GM15510 (cell line): Measurements from ENCODE around the gene ZDHHC22.
A peak's percentile ranks its signal among the peaks of the same experiment; 100 is the strongest.

ENCODE experiments used
- POLR2A ChIP-seq: IDR thresholded peaks from 3 replicates; pipeline ENCODE4 v1.6.1; 2011; ENCODE audit warnings: borderline replicate concordance; ENCODE audit not compliant: insufficient read length; ENCODE audit errors: extremely low read depth

Gene ZDHHC22

GRCh38 chr14:77106666-77107065 lies 34.9 kb downstream of the ZDHHC22 start:
- no peak for TF ChIP-seq POLR2A

DNA sequence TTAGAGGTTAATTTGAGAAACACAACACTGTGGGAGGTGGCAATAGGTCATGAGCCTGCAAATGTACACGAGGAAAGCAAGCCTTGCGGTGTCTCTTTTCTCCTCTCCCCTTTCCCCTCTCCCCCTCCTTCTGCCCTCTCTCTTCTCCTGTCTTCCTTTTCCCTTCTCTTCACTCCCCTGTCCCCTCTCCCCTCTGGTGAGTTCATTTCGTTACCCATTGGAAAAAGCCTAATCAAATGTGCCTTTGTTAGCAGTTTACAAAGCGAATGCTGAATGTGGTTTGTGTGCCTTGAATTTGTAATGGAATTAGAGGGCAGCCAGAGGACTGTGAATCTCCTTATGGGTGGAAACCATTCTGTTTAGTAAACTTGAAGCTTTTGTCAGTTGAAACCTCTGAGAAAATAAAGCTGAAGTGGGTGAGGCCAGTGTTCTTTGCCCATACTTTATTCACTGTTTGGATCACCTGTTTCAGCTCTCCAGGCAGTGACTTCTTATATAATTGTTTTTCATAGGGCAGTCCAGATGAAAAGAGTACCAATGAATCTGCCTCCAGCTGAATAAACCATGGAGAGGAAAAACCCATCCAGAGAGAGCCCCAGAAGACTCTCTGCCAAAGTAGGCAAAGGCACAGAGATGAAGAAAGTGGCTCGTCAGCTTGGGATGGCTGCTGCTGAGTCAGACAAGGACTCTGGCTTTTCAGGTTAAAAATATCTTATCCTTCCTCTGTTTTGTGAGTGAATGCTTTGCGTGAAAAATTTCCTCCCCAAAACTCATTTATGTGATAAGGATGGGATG lies 36.2 kb downstream of the ZDHHC22 start:
- TF ChIP-seq POLR2A, result no peak

DNA sequence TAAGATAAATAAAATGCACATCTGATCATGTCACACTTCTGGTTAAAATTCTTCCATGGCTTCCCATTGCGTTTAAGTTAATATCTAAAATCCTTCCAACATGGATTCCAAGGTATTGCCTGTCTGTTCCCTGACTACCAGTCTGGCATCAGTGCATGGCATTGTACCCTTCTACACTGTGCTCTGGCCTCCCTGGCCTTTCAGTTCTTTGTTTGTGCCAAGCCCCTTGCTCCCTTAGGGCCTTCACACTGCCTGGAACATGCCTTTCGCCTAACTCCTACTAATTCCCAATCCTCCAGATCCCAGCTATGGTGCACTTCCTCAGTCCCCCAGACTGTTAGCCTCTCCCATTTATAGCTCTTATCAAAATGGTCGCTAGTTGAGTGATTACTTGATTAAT lies 37.2 kb downstream of the ZDHHC22 start:
- no peak for TF ChIP-seq POLR2A

DNA sequence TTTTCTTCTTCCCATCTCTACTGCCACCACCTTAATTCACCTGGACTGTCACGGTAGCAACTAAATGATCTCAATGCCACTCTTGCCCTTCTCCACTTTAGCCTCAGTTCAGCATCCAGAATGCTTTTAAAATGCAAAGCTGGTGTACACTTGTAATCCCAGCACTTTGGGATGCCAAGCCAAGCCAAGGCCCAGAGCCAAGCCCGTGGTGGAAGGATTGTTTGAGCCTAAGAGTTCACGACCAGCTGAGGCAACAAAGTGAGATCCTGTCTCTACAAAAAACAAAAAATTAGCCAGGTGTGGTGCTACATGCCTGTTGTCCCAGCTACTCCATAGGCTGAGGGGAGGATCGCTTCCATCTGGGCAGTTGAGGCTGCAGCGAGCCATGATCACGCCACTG lies 37.6 kb downstream of the ZDHHC22 start:
- no peak for TF ChIP-seq POLR2A

DNA sequence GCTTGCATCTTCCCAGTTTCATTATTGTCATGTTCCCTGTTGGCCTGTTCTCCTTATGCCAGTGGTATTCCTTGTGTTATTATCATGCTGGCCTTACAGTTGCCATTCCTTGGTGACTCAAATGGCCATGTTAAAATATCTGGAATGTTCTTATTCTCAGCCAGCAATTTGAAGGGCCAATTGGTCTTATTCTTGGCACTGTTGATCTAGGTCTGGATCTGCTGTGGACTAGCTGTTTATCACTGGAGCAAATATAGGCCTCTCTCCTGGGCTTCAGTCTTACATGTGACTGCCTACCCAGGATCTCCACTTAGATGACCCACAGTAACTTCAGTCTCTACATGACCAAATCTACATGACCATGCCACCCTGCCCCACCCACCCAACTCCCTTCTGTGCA lies 38.1 kb downstream of the ZDHHC22 start:
- no peak for TF ChIP-seq POLR2A

DNA sequence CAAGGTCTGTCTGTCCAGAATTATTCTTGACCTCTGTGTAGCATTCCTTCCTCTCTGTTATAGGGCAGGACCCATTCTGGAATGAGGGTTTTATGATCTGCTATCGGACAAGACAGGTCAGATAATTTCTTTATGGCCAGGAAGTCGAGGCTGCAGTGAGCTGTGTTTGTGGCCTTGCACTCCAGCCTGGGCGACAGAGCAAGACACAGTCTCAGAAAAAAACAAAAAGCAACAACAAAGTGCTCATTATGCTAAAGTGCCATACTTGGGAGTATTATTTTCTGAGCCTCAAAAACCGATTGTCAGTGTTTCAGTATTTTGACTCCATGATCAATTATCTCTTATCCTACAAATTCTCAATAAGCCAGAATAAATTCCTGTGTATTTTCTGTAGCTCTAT lies 39.4 kb downstream of the ZDHHC22 start:
- no peak for TF ChIP-seq POLR2A

- TF ChIP-seq POLR2A, result no peak
Observed at GRCh38 chr14:77100961-77101360, 40.6 kb downstream of the ZDHHC22 start.

DNA sequence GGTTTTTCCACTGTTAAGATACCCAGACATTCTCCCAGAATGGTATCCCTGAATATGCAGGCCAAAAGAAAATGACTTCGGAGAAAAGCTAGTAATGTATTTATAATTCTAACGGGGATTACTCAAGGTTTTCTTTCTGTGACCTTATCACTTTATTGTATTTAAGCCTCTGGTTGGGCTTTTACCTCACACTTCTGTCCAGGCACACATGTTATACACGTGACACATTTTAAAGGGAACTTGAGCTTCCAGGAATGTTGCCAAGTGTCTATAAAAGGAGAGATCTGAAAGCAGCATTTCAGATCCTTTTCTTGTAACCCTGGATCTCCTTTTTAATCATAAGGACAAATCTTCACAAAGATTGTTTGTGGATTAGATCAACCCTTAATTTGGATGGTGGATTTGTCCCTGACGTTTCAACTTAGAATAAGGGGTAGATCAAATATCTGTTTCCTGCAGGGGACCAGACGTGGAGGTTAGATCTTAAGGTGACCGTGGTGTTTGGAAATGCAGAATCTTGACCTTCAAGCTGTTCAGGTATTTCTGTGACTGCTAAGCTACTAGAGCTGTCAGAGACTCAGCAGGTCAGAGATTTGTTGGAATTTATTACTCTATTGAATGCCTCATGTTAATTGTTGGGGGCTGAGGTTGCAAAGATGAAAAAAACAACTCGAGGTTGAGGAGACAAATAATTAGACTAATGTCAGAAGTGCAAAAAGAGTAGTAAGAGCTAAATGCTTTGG lies 42.0 kb downstream of the ZDHHC22 start:
- no peak for TF ChIP-seq POLR2A

- no peak for TF ChIP-seq POLR2A
Observed at GRCh38 chr14:77098529-77099353, 42.9 kb downstream of the ZDHHC22 start.

- TF ChIP-seq POLR2A, result peak; percentile 76
Observed at GRCh38 chr14:77097700-77098528, 43.7 kb downstream of the ZDHHC22 start, which contains the start of gene CIPC. TSS of gene CIPC (plus strand) at chr14:77098258. CDS start at chr14:77105709, 7,451 bp downstream.

DNA sequence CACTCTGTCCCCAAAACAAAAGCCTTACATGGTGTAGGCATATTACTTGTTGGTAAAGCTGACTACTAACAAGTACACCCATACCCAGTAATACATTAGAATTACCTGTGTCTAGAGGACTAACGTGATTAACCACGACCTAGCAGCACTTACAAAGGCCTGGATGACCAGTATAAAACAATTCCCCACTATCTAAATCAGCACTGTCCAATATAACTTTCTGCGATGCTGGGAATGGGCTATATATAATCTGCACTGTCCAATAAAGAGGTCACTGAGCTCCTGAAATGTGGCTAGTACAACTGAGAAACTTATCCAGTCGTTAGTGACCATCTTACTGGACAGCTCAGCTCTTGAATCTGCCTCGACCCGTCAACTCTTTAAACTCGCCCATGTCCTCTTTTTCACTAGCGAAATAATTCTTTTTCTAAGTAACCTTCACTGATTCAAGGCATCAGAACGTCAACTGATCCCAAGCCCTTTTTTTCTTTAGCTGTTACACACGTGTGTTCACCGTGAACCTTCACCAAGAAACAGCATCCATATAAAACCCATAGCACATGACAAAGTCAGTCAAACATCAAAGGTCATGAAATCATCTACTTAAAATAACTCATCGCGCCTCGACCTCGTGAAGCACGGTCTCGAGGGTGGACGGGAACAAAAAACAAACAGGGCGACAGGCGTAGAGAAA lies 44.4 kb downstream of the ZDHHC22 start:
- no peak for TF ChIP-seq POLR2A

GRCh38 chr14:77094672-77095284 lies 46.8 kb downstream of the ZDHHC22 start:
- no peak for TF ChIP-seq POLR2A

DNA sequence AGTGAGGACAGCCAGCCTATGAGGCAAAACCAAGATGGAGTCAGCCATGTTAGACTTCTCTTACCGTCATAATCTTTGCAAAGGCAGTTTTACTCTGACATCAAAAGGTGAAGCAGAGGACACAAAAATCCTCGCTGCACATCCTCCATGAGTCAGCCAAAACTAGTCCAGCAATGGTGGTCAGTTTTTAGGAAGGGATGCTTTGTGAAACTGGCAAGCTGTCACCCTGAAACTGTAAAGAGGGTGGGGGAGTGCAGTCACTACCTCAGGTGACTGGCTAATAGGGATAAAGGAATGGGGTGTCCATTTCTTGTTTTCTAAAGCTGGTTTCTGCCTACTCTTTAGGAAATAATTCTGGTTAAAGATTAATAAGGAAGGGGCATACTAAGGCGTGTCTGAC lies 48.9 kb downstream of the ZDHHC22 start:
- no peak for TF ChIP-seq POLR2A
